GM18517 (cell line): ENCODE data around the gene RAPGEF3.

ENCODE experiments used
- ATAC-seq: cut with Tn5 transposase; IDR thresholded peaks from one replicate; pipeline ENCODE4 v1.9.1; 2021; ENCODE audit warnings: mild to moderate bottlenecking, moderate library complexity; ENCODE audit not compliant: unreplicated experiment

RAPGEF3 gene

GRCh38 chr12:47725893-47726292, 32.8 kb downstream of the RAPGEF3 start:
- peak; percentile 92 for ATAC-seq

DNA sequence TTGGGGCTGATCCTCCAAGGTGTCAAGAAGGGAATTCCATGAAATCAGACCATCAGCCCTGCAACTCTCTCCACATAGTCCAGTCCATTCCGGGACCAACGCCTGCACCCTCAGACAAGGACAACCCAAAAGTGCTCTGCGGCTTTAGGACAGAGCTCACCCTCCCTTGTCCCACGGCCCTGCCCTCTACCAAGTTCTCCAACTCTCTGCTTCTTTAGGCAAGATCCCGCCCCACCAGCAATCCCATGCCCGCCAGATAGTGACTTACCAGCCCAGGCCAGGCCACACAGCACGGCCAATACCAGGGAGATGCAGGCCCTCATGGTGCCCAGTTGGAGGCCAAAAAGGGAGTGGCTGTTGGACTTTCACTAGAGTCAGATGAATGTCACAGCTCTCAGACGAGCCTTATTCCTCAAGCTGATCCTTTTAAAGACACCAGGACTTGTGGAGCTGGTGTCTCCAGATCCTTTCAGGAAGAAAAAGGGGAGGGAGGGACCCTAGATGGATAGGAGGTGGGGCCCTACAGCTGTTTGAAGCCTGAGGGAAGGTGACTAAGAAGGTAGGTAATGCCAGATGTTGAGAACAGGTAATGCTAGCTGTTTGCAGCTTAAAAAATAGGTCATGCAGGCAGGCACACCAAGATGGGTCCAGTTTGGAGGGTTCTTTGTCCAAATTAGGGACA, 33.4 kb downstream of the RAPGEF3 start, which contains the start of gene ENDOU:
TSS of gene ENDOU (minus strand) at position 400 of the 682 bp plus-strand sequence. CDS start at position 323, 77 bp downstream.
- ATAC-seq = no peak

DNA sequence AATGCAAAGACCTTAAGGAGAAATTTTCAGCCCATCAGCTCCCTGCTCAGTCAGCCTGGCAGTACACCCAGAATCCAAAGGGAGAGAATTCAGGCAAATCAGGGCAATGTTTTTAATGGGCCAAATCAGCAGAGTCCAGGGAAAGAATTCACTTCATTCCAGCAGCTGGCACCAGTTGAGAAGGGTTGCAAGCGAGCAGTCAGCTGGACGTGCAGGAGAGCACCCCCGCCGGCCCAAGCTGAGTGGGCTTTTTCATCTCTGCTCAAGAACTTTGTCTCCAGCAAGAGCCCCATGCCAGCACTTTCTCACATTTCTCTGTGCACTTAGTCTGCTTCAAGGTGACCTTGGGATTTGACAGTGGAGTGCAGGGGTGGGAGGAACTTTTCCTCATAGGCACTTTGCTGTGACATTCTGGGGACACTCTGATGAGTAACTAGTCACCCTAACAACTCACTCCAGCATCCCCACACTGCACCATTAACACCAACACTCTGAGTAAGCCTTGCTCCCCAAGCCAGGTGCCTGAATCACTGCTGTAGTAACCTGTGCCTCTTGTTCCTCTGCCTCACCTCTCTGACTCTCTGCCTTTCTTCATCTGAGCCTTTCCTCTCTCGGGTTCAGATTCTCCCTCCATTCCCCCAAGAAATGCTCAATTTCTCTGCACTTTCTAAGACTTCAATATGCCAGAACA, 35.6 kb downstream of the RAPGEF3 start:
- no peak for ATAC-seq

DNA sequence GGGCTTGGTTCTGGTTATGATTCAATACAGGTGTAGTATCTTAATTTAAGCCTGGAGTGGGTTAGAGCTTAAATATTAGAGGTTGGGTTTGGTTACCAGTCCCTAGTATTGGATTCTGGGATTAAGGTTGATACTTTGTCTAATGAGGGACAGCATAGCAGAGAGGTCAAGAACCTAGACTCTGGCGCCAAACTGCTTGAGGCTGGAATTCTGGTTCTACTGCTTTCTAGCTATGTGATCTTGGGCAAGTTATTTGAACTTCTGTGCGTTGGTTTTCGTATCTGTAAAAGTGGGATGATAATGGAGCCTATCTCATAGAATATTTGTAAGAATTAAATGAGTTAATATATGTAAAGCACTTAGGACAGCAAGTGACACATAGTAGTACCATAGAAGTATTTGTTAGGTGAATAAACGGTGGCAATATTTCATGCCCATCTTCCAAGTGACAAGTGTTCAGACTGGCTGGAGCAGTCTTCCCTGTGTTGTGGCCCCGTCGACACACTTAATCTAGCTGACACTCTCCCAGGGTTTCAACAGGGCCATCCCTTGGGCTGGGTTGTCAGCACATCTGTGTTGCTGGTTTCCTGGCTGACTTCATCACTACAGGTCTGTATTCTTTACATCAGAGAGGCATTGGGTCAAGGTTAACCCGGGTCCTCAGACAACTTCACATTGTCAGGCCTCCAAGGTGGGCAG, 36.4 kb downstream of the RAPGEF3 start:
- ATAC-seq = no peak

- no peak for ATAC-seq
Measured at GRCh38 chr12:47721431-47721973, 37.2 kb downstream of the RAPGEF3 start.

DNA sequence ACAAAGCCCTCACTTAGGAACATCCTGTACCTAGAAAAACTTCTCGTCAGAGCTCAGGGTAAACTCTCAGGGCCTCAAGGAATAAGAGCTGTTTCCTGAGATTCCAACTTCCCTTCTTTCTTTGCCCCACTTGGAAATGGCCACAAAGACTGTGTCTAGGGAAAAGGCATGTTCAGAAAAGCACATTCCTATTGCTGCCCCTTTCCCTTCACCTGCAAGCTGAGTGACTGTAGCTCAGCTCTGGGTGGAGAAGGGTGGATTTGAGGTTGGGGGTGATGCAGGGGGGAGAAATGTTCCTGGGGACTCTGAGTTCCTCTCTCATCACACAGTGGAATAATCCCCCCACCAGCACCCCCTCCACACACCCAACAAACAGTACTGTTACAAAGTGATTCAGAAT, 40.1 kb downstream of the RAPGEF3 start:
- ATAC-seq = no peak

- no peak for ATAC-seq
Measured at GRCh38 chr12:47717443-47718193, 41.1 kb downstream of the RAPGEF3 start.

DNA sequence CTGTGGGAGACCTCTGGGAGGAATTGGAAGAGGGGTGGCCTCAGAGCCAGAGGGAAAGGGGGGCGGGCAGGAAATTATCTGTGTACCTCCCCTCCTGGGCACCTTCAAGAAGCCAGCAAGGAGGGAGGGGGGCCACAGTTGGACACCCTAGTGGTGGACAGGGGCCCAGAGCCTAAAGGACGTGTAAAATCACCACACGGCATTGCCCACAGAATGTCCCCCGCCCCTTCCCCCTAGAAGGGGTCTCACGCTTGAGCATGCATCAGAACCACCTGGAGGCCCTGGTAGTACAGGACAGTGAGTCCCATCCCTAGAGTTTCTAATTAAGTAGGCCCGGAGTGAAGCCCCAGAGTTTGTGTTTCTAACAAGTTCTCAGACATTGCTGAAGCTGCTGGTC, 41.6 kb downstream of the RAPGEF3 start:
- no peak for ATAC-seq

DNA sequence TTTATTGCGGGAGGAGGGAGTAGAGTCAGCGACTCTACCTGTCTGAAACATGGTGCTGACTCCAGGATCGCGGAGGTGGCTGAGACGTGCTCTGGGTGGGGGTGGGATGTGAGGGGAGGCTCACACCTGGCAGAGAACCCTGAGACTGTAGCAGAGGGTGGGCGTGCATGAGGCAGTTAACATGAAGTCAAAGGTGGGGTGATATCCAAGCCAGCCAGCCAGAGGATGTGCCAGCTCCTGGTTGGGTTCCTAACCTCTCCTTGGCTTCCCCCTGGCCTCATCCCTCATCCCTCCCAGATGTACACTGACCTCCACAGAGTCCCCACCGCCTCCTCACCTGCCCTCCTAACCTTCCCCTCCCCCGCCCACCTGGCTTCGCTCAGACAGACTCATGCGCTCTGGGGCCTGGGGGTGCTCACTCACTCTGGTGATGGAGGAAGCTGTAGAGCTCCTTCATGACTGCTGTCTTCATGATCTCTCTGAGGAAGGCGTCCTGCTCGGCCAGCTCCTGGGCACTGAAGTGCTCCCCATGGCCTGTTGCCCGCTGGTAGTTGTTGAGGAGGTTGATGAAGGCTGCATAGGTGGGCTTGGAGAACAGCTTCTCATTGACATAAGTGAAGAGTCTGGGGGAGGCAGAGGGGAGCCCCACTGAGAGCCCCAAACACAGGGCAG, 42.7 kb downstream of the RAPGEF3 start:
- ATAC-seq = no peak

DNA sequence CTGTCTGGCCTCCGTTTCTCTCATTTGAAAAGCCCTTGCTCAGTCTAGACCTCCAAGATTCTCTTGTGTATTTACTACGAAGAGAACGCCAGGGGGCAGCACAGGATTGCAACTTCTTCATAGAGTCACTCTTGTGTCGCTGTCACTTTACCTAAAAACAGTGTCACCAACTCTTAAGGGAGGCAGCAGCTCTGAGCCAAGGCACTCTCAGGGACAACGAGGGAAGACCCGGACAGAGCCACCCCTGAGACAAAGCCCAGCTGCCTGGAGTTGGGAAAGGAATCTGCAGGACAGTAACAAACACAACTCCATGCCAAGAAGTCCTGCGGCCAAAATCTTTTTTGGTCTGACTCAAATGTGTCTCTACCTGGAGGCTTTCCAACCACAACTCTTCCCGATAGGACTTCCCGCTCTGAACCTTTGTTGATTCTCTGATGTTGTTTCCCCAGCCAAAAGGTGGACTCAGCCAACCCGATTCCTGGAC, 43.2 kb downstream of the RAPGEF3 start:
- peak; percentile 74 for ATAC-seq

DNA sequence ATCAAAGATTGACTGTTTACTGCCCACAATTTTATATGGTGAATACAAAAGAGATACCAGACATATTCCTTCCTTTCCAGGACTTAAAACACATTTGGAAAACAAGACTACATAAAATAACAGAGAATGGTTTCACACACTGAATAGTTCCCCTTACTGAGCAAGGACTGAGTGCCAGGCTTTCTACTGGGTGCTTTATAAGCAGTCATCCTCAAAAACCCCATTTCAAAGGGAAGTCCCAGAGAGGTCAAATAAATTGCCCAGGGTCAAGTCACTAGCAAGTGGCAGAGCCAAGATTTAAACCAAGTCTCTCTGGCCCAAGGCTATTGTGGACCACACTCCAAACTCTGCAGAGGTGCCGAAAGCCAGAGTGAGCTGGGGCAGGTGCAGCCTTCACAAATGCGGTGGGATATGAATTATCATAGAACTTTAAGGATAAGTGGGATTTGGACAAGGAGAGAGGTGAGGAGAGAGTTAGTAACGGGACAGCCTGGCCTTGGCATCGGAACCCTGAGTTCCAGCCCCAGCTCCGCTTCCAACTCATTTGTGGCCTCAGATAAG, 43.8 kb downstream of the RAPGEF3 start:
- peak; percentile 9 for ATAC-seq

GRCh38 chr12:47712171-47712570, 46.5 kb downstream of the RAPGEF3 start:
- ATAC-seq = no peak

- no peak for ATAC-seq
Measured at GRCh38 chr12:47711448-47711847, 47.2 kb downstream of the RAPGEF3 start.

DNA sequence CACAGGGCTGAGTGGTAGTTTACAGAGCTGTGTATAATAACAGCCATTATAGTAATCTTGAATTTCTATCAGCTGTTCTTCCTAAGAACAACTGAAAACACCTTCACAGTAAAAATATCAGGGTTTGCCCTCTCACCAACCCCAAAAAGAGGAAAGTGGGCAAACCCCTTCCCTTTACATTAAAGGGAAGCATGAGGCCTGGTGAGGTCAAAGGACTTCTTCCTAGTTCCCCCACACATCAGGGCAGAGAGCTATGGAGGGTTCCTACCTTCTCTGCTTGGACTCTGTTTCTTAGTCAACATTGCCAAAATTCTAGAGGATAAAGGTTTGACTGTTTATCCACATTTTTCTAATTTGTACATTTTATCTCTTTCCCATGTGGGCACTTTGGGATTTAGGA, 48.4 kb downstream of the RAPGEF3 start:
- no peak for ATAC-seq

DNA sequence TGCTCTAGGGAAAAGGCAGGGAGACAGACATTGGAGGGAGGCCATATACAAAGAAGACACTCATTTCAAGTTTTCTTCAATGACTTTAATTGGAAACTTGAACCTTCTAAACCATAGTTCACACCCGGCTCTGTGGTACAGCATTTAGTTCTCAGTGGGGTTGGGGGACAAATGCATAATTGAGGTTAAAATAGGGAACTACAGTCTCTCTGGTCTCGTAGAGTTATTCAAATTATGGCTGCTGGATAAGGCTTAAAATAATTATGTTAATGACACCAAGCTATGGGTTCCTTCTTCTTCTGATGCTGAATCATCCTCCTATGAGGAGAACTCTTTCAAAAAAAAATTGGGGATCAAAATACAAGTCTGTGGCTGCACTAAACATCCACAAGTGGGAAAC, 49.0 kb downstream of the RAPGEF3 start:
- ATAC-seq = no peak

DNA sequence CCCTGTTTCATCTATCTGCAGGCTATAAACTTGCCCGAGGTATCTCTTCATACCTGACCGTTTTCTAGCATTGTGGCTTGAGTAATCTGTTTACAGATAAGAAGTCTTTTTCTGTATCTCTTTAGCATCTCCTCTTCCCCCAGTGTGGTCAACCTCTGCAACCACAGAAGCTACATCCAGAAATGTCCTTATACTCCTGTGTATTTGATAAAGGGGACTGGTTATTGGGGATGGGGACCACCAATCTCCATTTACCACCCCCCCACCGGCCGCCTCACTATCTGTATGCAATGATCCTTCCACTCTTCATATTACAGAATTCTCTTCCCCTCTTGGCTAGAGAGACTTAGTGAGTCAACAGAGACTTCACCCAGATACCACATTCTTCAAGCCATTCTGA, 49.4 kb downstream of the RAPGEF3 start:
- ATAC-seq = no peak

- no peak for ATAC-seq
Measured at GRCh38 chr12:47707905-47708543, 50.7 kb downstream of the RAPGEF3 start.

GRCh38 chr12:47707355-47707754, 51.3 kb downstream of the RAPGEF3 start:
- no peak for ATAC-seq
